NCI-H510A treated with DMSO at 0.1 percent for 48 hours (cell line): Measurements from ENCODE around the gene GP1BB.

ENCODE experiments used
- DNase-seq: peaks from one replicate; lab custom pipeline; 2025; lab: John Stamatoyannopoulos, UW

The GP1BB gene

GRCh38 chr22:19742160-19743066, 19.1 kb downstream of the GP1BB start:
- DNase-seq, result no peak

- no peak for DNase-seq
Observed at GRCh38 chr22:19743081-19743480, 19.7 kb downstream of the GP1BB start.

GRCh38 chr22:19743651-19744050, 20.3 kb downstream of the GP1BB start:
- no peak for DNase-seq

GRCh38 chr22:19744350-19745006, 21.1 kb downstream of the GP1BB start:
- DNase-seq, result no peak

GRCh38 chr22:19745155-19746101, 22.1 kb downstream of the GP1BB start:
- no peak for DNase-seq

GRCh38 chr22:19746726-19747125, 23.4 kb downstream of the GP1BB start:
- no peak for DNase-seq

GRCh38 chr22:19747551-19747950, 24.2 kb downstream of the GP1BB start:
- no peak for DNase-seq

- no peak for DNase-seq
Observed at GRCh38 chr22:19748139-19748538, 24.8 kb downstream of the GP1BB start.

- no peak for DNase-seq
Observed at GRCh38 chr22:19748991-19749664, 25.8 kb downstream of the GP1BB start.

GRCh38 chr22:19749876-19750275, 26.5 kb downstream of the GP1BB start:
- no peak for DNase-seq

- no peak for DNase-seq
Observed at GRCh38 chr22:19750507-19751490, 27.5 kb downstream of the GP1BB start.

- DNase-seq, result no peak
Observed at GRCh38 chr22:19751497-19752245, 28.3 kb downstream of the GP1BB start.

- no peak for DNase-seq
Observed at GRCh38 chr22:19753090-19753842, 29.9 kb downstream of the GP1BB start.

GRCh38 chr22:19753996-19754700, 30.8 kb downstream of the GP1BB start:
- no peak for DNase-seq

- DNase-seq, result no peak
Observed at GRCh38 chr22:19754701-19755144, 31.4 kb downstream of the GP1BB start.

- no peak for DNase-seq
Observed at GRCh38 chr22:19755145-19755710, 31.9 kb downstream of the GP1BB start.

GRCh38 chr22:19755722-19756287, 32.5 kb downstream of the GP1BB start:
- no peak for DNase-seq
